KMS-11 (cell line): ENCODE measurements around the gene OLFML3.

ENCODE experiments used
- H2AFZ ChIP-seq: fragments of 200-600 bp; sonication (generic); 2 replicates; pipeline ENCODE4 v1.6.1; 2016; ENCODE audit warnings: antibody characterized with exemption, mixed run types, low read depth
- H3K27ac ChIP-seq: fragments of 200-600 bp; sonication (generic); 2 replicates; pipeline ENCODE4 v1.6.1; 2016; ENCODE audit warnings: mild to moderate bottlenecking, mixed run types
- H3K27me3 ChIP-seq: fragments of 200-600 bp; sonication (generic); 2 replicates; pipeline ENCODE4 v1.6.1; 2017; ENCODE audit warnings: mild to moderate bottlenecking, low read depth, mixed run types, moderate library complexity; ENCODE audit not compliant: insufficient read depth
- H3K36me3 ChIP-seq: fragments of 200-600 bp; sonication (generic); 2 replicates; pipeline ENCODE4 v1.6.1; 2017; ENCODE audit warnings: mild to moderate bottlenecking, mixed run types; ENCODE audit not compliant: insufficient read depth
- H3K4me1 ChIP-seq: fragments of 200-600 bp; sonication (generic); 2 replicates; pipeline ENCODE4 v1.6.1; 2016; ENCODE audit warnings: mild to moderate bottlenecking, low read depth, mixed run types; ENCODE audit not compliant: poor library complexity, severe bottlenecking
- H3K4me2 ChIP-seq: fragments of 200-600 bp; sonication (generic); 2 replicates; pipeline ENCODE4 v1.7.0; 2016; ENCODE audit warnings: mild to moderate bottlenecking, mixed run types
- H3K4me3 ChIP-seq: fragments of 200-600 bp; sonication (generic); IDR thresholded peaks from 2 replicates; pipeline ENCODE4 v1.6.1; 2017; ENCODE audit warnings: low read depth, low read length, mixed read lengths; ENCODE audit not compliant: insufficient read depth
- H3K79me2 ChIP-seq: fragments of 200-600 bp; sonication (generic); 2 replicates; pipeline ENCODE4 v1.6.1; 2016; ENCODE audit warnings: low read depth, mixed run types; ENCODE audit not compliant: insufficient read depth
- H3K9ac ChIP-seq: fragments of 200-600 bp; sonication (generic); 2 replicates; pipeline ENCODE4 v1.6.1; 2016; ENCODE audit warnings: mild to moderate bottlenecking, mixed run types
- H4K20me1 ChIP-seq: fragments of 200-600 bp; sonication (generic); 2 replicates; pipeline ENCODE4 v1.6.1; 2016; ENCODE audit warnings: mild to moderate bottlenecking, mixed run types; ENCODE audit not compliant: insufficient read depth
- CTCF ChIP-seq: fragments of 200-600 bp; sonication (generic); conservative IDR thresholded peaks from 2 replicates; pipeline ENCODE4 v1.6.1; 2017; ENCODE audit warnings: low read depth, mild to moderate bottlenecking, antibody characterized with exemption, low read length, moderate library complexity, mixed read lengths

OLFML3 gene

GRCh38 chr1:113982949-113983348, 3.7 kb downstream of the OLFML3 start:
- H2AFZ ChIP-seq = no peak overlapping the region
- no peak overlapping the region for H3K27ac ChIP-seq
- no peak overlapping the region for H3K4me2 ChIP-seq
- H3K79me2 ChIP-seq = no peaks in the 10 kb centered on the region
- H3K27me3 ChIP-seq = no peaks in the 10 kb centered on the region
- H3K36me3 ChIP-seq = no peaks in the 10 kb centered on the region
- H4K20me1 ChIP-seq = no peaks in the 10 kb centered on the region
- no peak overlapping the region for H3K4me3 ChIP-seq
- no peak for TF ChIP-seq CTCF
- no peaks in the 10 kb centered on the region for H3K4me1 ChIP-seq
- no peak overlapping the region for H3K9ac ChIP-seq

GRCh38 chr1:113983391-113983790, 4.1 kb downstream of the OLFML3 start:
- Histone ChIP-seq H3K27me3 (no peaks in the 10 kb centered on the region), H3K27ac (no peak overlapping the region), H3K4me3 (no peak overlapping the region), H3K4me2 (no peak overlapping the region), H3K36me3 (no peaks in the 10 kb centered on the region), H4K20me1 (no peaks in the 10 kb centered on the region), H3K79me2 (no peaks in the 10 kb centered on the region), H3K9ac (no peak overlapping the region), H2AFZ (no peak overlapping the region), H3K4me1 (no peaks in the 10 kb centered on the region)
- no peak for TF ChIP-seq CTCF

GRCh38 chr1:113983826-113984225, 4.6 kb downstream of the OLFML3 start:
- Histone ChIP-seq H3K27me3 (no peaks in the 10 kb centered on the region), H3K27ac (no peak overlapping the region), H4K20me1 (no peaks in the 10 kb centered on the region), H3K79me2 (no peaks in the 10 kb centered on the region), H3K4me1 (no peaks in the 10 kb centered on the region), H3K9ac (no peak overlapping the region), H3K36me3 (no peaks in the 10 kb centered on the region), H3K4me3 (no peak overlapping the region), H2AFZ (no peak overlapping the region), H3K4me2 (no peak overlapping the region)
- no peak for TF ChIP-seq CTCF

GRCh38 chr1:113984710-113985109, 5.4 kb downstream of the OLFML3 start:
- Histone ChIP-seq H3K4me1 (no peaks in the 10 kb centered on the region), H3K4me3 (no peak overlapping the region), H2AFZ (no peak overlapping the region), H3K36me3 (no peaks in the 10 kb centered on the region), H4K20me1 (no peaks in the 10 kb centered on the region), H3K27me3 (no peaks in the 10 kb centered on the region), H3K9ac (no peak overlapping the region), H3K79me2 (no peaks in the 10 kb centered on the region), H3K4me2 (no peak overlapping the region), H3K27ac (no peak overlapping the region)
- TF ChIP-seq CTCF = no peak

- Histone ChIP-seq H2AFZ (no peak overlapping the region), H3K79me2 (no peaks in the 10 kb centered on the region)
Observed at GRCh38 chr1:113986802-113987201, 7.5 kb downstream of the OLFML3 start.

More at GRCh38 chr1:113986802-113987201, 7.5 kb downstream of the OLFML3 start:
- no peaks in the 10 kb centered on the region for H3K4me1 ChIP-seq
- no peaks in the 10 kb centered on the region for H3K36me3 ChIP-seq
- no peak overlapping the region for H3K27ac ChIP-seq
- H3K4me3 ChIP-seq = no peak overlapping the region
- H3K4me2 ChIP-seq = no peak overlapping the region
- no peak overlapping the region for H3K9ac ChIP-seq
- H4K20me1 ChIP-seq = no peaks in the 10 kb centered on the region
- no peak for TF ChIP-seq CTCF
- H3K27me3 ChIP-seq = no peaks in the 10 kb centered on the region
